ENCODE measurements around the gene PREP.

- no peak for TF ChIP-seq ZNF274 (IDR thresholded peaks at IDR 0.05; ENCODE audit: low read depth, low read length)
- no peak for TF ChIP-seq SUZ12 (IDR thresholded peaks at IDR 0.05; ENCODE audit: extremely low read depth, insufficient read depth, insufficient read length)
- no peak for TF ChIP-seq YY1 (IDR thresholded peaks at IDR 0.05; ENCODE audit: insufficient read depth, insufficient read length)
These were observed 75.8 kb downstream of the PREP start for GRCh38 chr6:105326833-105327770.

Measured in NT2/D1 (cell line).